Measurements from ENCODE around the gene TNXB. TPM values are rescaled to one million over a fixed set of nuclear protein-coding genes. Genes with fewer than 3 reads are reported as not detected.

The TNXB gene
- total and polyA plus RNA-seq, 9 of the 15 experiments (the other 6 are each of a cell fraction or from before 2014, with no cell fraction given): 0.14 to 28.1 (median 12.4) TPM

DNA sequence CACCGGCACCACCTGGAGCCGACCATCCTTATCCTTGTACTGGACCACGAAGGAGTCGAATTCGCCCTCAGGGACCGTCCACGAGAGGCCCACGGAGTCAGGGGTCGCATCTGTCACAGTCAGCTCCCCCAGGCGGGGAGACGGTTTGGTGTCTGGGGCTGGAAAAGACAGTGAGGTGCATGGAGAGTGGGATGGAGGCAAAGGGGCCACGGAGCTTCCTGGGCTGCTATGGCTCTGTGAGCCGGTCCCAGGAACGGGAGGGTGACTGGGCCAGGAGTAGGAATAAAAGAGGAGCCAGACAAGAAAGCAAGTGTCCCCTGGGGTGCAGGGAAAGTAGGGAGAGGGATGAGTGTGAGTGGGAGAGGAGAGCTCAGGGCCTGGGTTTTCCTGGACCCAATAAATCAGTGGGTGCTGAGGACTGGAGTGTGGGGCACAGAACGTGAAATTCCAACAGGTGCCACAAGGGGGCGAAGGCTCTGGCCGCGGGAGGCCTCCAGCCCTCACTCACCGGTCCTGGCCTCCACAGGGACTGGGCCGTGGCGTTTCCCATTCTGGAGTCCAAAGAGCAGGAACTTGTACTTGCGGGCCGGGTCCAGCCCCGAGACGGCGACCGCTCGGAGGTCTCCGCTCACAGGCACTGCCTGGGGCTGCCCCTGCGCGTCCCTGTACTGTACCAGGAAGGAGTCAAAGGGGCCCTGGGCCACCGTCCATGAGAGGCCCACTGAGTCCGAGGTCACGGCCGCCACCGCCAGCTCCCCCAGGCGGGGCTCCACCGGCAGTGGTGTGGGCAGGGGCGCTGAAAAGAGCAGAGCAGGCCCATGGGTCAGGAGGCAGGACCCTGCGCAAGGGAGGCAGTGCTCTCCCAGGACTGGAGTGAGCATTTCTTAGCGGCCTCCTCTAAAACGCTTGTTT, 61.0 kb downstream of the TNXB start (continued):
- TF ChIP-seq ZNF586 (CRISPR knock-in tag; conservative IDR thresholded peaks at IDR 0.05) (no peak), CHCHD3 (CRISPR knock-in tag; IDR thresholded peaks at IDR 0.05) (no peak), ZNF174 (CRISPR knock-in tag; IDR thresholded peaks at IDR 0.05) (no peak), MNT (conservative IDR thresholded peaks at IDR 0.05) (no peak), ZNF780A (CRISPR knock-in tag; IDR thresholded peaks at IDR 0.05) (no peak), IRF9 (tag; IDR thresholded peaks at IDR 0.05) (no peak), BRCA1 (IDR thresholded peaks at IDR 0.05) (no peak), BRCA1 (CRISPR knock-in tag; IDR thresholded peaks at IDR 0.05) (no peak), ZFP36 (IDR thresholded peaks at IDR 0.05; ENCODE audit: low read depth, low read length, partially characterized antibody) (peak; percentile 28), POLR2AphosphoS2 (IDR thresholded peaks at IDR 0.05; ENCODE audit: low read length) (no peak), ZFX (CRISPR knock-in tag; IDR thresholded peaks at IDR 0.05) (peak; percentile 91), ZC3H11A (IDR thresholded peaks at IDR 0.05; ENCODE audit: low read depth, low read length) (peak; percentile 39; the same call in 1 of the 2 replicates), ZFP1 (CRISPR knock-in tag; IDR thresholded peaks at IDR 0.05) (no peak), PTTG1 (tag; IDR thresholded peaks at IDR 0.05; ENCODE audit: low read depth) (no peak), ZNF668 (CRISPR knock-in tag; IDR thresholded peaks at IDR 0.05) (no peak), MAFK (IDR thresholded peaks at IDR 0.05; ENCODE audit: low read length) (no peak), ZNF274 (IDR thresholded peaks at IDR 0.05; ENCODE audit: borderline replicate concordance, low read depth, low read length) (no peak), ZNF77 (CRISPR knock-in tag; IDR thresholded peaks at IDR 0.05) (no peak), KAT7 (CRISPR knock-in tag; IDR thresholded peaks at IDR 0.05; ENCODE audit: borderline replicate concordance) (0 out of 2 replicates have a peak, but pooled peaks have one; percentile 65), FOXP1 (CRISPR knock-in tag; IDR thresholded peaks at IDR 0.05) (no peak), SMAD2 (IDR thresholded peaks at IDR 0.05; ENCODE audit: low read depth, low read length) (no peak), TCF7 (IDR thresholded peaks at IDR 0.05; ENCODE audit: borderline replicate concordance) (no peak)
- TF ChIP-seq, protein P1, sequence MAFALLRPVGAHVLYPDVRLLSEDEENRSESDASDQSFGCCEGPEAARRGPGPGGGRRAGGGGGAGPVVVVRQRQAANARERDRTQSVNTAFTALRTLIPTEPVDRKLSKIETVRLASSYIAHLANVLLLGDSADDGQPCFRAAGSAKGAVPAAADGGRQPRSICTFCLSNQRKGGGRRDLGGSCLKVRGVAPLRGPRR (CRISPR knock-in tag; IDR thresholded peaks at IDR 0.05): 0 out of 2 replicates have a peak, but pooled peaks have one; percentile 31
- TF ChIP-seq, protein P2, sequence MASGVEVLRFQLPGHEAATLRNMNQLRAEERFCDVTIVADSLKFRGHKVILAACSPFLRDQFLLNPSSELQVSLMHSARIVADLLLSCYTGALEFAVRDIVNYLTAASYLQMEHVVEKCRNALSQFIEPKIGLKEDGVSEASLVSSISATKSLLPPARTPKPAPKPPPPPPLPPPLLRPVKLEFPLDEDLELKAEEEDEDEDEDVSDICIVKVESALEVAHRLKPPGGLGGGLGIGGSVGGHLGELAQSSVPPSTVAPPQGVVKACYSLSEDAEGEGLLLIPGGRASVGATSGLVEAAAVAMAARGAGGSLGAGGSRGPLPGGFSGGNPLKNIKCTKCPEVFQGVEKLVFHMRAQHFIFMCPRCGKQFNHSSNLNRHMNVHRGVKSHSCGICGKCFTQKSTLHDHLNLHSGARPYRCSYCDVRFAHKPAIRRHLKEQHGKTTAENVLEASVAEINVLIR (CRISPR knock-in tag; IDR thresholded peaks at IDR 0.05): no peak
- TF ChIP-seq, protein P3, sequence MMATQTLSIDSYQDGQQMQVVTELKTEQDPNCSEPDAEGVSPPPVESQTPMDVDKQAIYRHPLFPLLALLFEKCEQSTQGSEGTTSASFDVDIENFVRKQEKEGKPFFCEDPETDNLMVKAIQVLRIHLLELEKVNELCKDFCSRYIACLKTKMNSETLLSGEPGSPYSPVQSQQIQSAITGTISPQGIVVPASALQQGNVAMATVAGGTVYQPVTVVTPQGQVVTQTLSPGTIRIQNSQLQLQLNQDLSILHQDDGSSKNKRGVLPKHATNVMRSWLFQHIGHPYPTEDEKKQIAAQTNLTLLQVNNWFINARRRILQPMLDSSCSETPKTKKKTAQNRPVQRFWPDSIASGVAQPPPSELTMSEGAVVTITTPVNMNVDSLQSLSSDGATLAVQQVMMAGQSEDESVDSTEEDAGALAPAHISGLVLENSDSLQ (IDR thresholded peaks at IDR 0.05): no peak

Measured in K562 (cell line).